ENCODE measurements around the gene FNDC8. TPM values are rescaled to one million over a fixed set of nuclear protein-coding genes. Genes with fewer than 3 reads are reported as not detected.

Gene FNDC8
- total and polyA plus RNA-seq, 9 of the 15 experiments (the other 6 are each of a cell fraction or from before 2014, with no cell fraction given): 0.04 TPM; not detected in 8

DNA sequence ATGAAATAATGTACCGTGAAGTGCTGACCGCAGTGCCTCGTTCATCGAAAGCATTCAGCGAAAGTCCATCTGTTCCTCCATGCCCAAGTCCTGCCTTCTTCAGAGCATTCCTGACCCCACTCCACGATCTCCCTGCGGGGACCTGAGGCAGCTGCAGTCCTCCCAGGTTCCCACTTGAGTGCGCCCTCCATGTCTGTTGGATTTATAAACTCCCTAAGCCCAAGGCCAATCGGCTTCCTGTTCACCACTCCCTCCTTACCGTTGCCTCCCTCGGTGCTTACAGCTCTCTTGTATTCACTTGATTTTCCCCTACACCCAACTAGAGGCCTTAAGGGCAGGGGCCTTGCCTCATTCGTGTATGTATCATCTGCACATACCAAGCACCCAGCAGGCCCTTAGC is 4.6 kb upstream of the FNDC8 start:
- BruUV-seq (replicated peaks): no TSS peak
- Histone ChIP-seq H3K79me2 (ENCODE audit: control insufficient read depth, insufficient read depth, low read length) (peaks cover 21% of the 10 kb centered on the region), H4K20me1 (replicated peaks; ENCODE audit: control insufficient read depth, insufficient read depth, low read length) (no peaks in the 10 kb centered on the region), H2AFZ (ENCODE audit: low read depth, low read length) (no peak overlapping the region), H3K9me1 (ENCODE audit: control insufficient read depth, insufficient read depth, low read length) (no peaks in the 10 kb centered on the region), H3K4me1 (replicated peaks in 1 of 2; ENCODE audit: control insufficient read depth in 2 of 2, insufficient read depth in 2 of 2, low read length in 2 of 2) (peaks cover 12 to 20% of the 10 kb centered on the region in 2 experiments; a peak in 4 of 5 replicates), H3K9ac (ENCODE audit: insufficient read depth in 1 of 2, low read depth in 2 of 2, low read length in 2 of 2) (no peak overlapping the region), H3K9me3 (replicated peaks; ENCODE audit: control insufficient read depth, insufficient read depth, low read depth, low read length) (no peaks in the 10 kb centered on the region), H3K27me3 (ENCODE audit: control insufficient read depth in 2 of 2, insufficient read depth in 2 of 2, low read length in 2 of 2) (peaks cover 0 to 7% of the 10 kb centered on the region in 2 experiments; a peak in 1 of 5 replicates), H3K36me3 (ENCODE audit: control insufficient read depth, insufficient read depth, low read length) (peaks cover 22% of the 10 kb centered on the region; the same call in 2 of the 3 replicates), H3K27ac (ENCODE audit: extremely low read depth, low read depth, low read length) (no peak overlapping the region; the same call in 2 of the 3 replicates), H3K4me2 (ENCODE audit: insufficient read depth, low read length) (no peak overlapping the region), H3K4me3 (no peak overlapping the region)
- WGBS (ENCODE audit: insufficient coverage, low coverage, missing lambda C conversion rate): 88% methylated on average over 12 of the region's 12 CpGs
- DNase-seq (ENCODE audit: extremely low read depth in 1 of 4, low spot score in 3 of 4) (no peak), FAIRE-seq (no peak), ATAC-seq (no peak)
- ChIA-PET POLR2A (no interaction called here), CTCF (ENCODE audit: low intra/inter-chr PET ratio) (interaction anchor here (1.2 kb wide), 1 partner anchor 119 kb away, joined by 3 read pairs; no protein-coding TSS in a partner anchor)
- intact Hi-C loops (cut with micrococcal nuclease): loop anchor here (5.0 kb wide), 1 partner anchor 575 kb away; no protein-coding TSS in a partner anchor
- in situ Hi-C loops (cut with MboI): loop anchor here (10.0 kb wide), 1 partner anchor 582 kb away; no protein-coding TSS in a partner anchor
- TF ChIP-seq, protein P1, sequence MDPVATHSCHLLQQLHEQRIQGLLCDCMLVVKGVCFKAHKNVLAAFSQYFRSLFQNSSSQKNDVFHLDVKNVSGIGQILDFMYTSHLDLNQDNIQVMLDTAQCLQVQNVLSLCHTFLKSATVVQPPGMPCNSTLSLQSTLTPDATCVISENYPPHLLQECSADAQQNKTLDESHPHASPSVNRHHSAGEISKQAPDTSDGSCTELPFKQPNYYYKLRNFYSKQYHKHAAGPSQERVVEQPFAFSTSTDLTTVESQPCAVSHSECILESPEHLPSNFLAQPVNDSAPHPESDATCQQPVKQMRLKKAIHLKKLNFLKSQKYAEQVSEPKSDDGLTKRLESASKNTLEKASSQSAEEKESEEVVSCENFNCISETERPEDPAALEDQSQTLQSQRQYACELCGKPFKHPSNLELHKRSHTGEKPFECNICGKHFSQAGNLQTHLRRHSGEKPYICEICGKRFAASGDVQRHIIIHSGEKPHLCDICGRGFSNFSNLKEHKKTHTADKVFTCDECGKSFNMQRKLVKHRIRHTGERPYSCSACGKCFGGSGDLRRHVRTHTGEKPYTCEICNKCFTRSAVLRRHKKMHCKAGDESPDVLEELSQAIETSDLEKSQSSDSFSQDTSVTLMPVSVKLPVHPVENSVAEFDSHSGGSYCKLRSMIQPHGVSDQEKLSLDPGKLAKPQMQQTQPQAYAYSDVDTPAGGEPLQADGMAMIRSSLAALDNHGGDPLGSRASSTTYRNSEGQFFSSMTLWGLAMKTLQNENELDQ (CRISPR knock-in tag; IDR thresholded peaks at IDR 0.05; ENCODE audit: borderline replicate concordance): no peak
- TF ChIP-seq KAT7 (CRISPR knock-in tag; IDR thresholded peaks at IDR 0.05; ENCODE audit: borderline replicate concordance): no peak
- TF ChIP-seq NFE2 (IDR thresholded peaks at IDR 0.05; ENCODE audit: low read depth): no peak
- TF ChIP-seq ZNF695 (CRISPR knock-in tag; IDR thresholded peaks at IDR 0.05): no peak
- TF ChIP-seq, protein P2, sequence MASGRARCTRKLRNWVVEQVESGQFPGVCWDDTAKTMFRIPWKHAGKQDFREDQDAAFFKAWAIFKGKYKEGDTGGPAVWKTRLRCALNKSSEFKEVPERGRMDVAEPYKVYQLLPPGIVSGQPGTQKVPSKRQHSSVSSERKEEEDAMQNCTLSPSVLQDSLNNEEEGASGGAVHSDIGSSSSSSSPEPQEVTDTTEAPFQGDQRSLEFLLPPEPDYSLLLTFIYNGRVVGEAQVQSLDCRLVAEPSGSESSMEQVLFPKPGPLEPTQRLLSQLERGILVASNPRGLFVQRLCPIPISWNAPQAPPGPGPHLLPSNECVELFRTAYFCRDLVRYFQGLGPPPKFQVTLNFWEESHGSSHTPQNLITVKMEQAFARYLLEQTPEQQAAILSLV (tag; IDR thresholded peaks at IDR 0.05): no peak
- TF ChIP-seq, protein P3, sequence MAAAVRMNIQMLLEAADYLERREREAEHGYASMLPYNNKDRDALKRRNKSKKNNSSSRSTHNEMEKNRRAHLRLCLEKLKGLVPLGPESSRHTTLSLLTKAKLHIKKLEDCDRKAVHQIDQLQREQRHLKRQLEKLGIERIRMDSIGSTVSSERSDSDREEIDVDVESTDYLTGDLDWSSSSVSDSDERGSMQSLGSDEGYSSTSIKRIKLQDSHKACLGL (CRISPR knock-in tag; IDR thresholded peaks at IDR 0.05; ENCODE audit: borderline replicate concordance, poor library complexity, severe bottlenecking): no peak
- TF ChIP-seq PURB (CRISPR knock-in tag; IDR thresholded peaks at IDR 0.05; ENCODE audit: low read depth): no peak
- TF ChIP-seq, protein P4, sequence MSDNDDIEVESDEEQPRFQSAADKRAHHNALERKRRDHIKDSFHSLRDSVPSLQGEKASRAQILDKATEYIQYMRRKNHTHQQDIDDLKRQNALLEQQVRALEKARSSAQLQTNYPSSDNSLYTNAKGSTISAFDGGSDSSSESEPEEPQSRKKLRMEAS (CRISPR knock-in tag; IDR thresholded peaks at IDR 0.05): no peak
- TF ChIP-seq, protein P5, sequence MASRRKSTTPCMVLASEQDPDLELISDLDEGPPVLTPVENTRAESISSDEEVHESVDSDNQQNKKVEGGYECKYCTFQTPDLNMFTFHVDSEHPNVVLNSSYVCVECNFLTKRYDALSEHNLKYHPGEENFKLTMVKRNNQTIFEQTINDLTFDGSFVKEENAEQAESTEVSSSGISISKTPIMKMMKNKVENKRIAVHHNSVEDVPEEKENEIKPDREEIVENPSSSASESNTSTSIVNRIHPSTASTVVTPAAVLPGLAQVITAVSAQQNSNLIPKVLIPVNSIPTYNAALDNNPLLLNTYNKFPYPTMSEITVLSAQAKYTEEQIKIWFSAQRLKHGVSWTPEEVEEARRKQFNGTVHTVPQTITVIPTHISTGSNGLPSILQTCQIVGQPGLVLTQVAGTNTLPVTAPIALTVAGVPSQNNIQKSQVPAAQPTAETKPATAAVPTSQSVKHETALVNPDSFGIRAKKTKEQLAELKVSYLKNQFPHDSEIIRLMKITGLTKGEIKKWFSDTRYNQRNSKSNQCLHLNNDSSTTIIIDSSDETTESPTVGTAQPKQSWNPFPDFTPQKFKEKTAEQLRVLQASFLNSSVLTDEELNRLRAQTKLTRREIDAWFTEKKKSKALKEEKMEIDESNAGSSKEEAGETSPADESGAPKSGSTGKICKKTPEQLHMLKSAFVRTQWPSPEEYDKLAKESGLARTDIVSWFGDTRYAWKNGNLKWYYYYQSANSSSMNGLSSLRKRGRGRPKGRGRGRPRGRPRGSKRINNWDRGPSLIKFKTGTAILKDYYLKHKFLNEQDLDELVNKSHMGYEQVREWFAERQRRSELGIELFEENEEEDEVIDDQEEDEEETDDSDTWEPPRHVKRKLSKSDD (conservative IDR thresholded peaks at IDR 0.05; ENCODE audit: low read length): no peak
- TF ChIP-seq TAF15 (IDR thresholded peaks at IDR 0.05; ENCODE audit: low read depth, low read length): no peak
- TF ChIP-seq, protein P6, sequence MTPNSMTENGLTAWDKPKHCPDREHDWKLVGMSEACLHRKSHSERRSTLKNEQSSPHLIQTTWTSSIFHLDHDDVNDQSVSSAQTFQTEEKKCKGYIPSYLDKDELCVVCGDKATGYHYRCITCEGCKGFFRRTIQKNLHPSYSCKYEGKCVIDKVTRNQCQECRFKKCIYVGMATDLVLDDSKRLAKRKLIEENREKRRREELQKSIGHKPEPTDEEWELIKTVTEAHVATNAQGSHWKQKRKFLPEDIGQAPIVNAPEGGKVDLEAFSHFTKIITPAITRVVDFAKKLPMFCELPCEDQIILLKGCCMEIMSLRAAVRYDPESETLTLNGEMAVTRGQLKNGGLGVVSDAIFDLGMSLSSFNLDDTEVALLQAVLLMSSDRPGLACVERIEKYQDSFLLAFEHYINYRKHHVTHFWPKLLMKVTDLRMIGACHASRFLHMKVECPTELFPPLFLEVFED (CRISPR knock-in tag; conservative IDR thresholded peaks at IDR 0.05): no peak
- TF ChIP-seq XRCC4 (IDR thresholded peaks at IDR 0.05; ENCODE audit: extremely low read depth, insufficient read depth, insufficient read length): no peak
- no peak for TF ChIP-seq ZNF507 (tag; conservative IDR thresholded peaks at IDR 0.05)
- TF ChIP-seq SMC3 (conservative IDR thresholded peaks at IDR 0.05; ENCODE audit: insufficient read depth, low read depth, low read length): no peak
